ENCODE data around the gene CXCL14. TPM values are rescaled to one million over a fixed set of nuclear protein-coding genes. Genes with fewer than 3 reads are reported as not detected.
"Not testable (repeated sequence)": the region's sequence is repeated elsewhere in the genome, so short reads cannot be mapped to it uniquely, and the experiment has no call there.

Gene CXCL14
- total RNA-seq, 1 donor from 2014 or later = 42.4 TPM

DNA sequence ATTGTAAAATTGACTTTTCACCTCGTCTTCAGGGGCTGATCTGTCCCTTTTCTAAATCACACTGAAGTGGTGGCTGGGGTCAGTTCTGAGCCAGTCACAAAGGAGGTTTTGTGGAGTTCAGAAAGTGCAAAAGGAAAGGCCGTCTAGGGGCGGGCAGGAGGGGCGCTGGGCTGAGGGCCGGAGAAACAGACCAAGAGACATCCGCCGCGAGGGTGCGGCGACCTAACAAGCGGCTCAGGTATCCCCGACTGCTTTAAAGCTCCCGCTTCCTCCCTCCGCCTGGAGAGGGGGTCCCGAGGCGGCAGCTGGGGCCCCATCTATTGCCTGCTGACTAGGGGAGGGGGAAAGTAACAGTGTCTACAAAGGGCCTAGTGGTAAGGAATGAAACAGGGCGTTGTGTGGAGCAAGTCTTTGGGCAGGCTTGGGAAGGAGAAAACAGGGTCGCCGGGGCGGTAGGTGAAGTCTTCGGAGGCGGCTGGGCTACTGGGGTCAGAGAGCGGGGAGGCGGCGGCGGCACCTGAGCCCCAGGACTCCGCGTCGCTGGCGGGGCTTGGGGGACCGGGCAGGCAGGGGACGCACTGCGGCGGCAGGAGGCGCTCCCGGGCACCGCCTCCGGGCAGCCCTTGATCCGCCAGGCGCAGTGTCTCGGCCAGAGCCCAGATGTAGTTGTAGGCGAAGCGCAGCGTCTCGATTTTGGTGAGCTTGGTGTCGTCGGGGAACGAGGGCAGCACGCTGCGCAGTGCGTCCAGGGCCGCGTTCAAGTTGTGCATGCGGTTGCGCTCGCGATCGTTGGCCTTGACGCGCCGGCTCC lies 44.0 kb downstream of the CXCL14 start:
- no peaks in the 10 kb centered on the region for H3K36me3 ChIP-seq
- H3K9me3 ChIP-seq = no peaks in the 10 kb centered on the region
- no peaks in the 10 kb centered on the region for H3K4me1 ChIP-seq
- intact Hi-C loops (cut with DNase I) = no loop called here
- peaks cover 95% of the 10 kb centered on the region for H3K27me3 ChIP-seq (ENCODE audit: low read depth)
- DNase-seq (no peak), ATAC-seq (peak in 1 of 2 donors; percentile 19)
- peak overlapping the region; percentile 2 for H3K4me3 ChIP-seq
- TF ChIP-seq, protein P1, sequence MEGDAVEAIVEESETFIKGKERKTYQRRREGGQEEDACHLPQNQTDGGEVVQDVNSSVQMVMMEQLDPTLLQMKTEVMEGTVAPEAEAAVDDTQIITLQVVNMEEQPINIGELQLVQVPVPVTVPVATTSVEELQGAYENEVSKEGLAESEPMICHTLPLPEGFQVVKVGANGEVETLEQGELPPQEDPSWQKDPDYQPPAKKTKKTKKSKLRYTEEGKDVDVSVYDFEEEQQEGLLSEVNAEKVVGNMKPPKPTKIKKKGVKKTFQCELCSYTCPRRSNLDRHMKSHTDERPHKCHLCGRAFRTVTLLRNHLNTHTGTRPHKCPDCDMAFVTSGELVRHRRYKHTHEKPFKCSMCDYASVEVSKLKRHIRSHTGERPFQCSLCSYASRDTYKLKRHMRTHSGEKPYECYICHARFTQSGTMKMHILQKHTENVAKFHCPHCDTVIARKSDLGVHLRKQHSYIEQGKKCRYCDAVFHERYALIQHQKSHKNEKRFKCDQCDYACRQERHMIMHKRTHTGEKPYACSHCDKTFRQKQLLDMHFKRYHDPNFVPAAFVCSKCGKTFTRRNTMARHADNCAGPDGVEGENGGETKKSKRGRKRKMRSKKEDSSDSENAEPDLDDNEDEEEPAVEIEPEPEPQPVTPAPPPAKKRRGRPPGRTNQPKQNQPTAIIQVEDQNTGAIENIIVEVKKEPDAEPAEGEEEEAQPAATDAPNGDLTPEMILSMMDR (IDR thresholded peaks at IDR 0.05) = peak; percentile 22
- no peak overlapping the region for H3K27ac ChIP-seq

DNA sequence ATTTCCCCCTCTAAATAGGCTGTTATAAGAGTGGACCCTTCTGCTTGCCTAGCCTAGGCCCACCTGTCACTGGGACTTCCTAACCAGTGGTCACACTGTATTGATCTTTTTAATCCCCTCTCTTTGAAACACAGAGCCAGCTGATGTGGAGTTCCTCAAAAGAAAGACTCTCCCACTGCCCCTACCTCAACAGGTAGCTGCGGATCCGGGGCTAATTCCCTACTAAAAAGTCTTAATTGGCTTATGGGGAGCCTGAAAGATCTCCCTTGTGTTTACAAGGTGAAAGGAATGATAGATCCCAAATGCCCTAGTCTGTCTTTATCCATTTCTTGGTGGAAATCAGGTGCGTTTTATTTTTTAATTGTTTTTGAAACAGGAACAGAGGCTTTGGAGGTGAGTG lies 45.0 kb downstream of the CXCL14 start:
- intact Hi-C loops (cut with DNase I) = no loop called here
- peaks cover 84% of the 10 kb centered on the region for H3K27me3 ChIP-seq (ENCODE audit: low read depth)
- H3K36me3 ChIP-seq = no peaks in the 10 kb centered on the region
- ATAC-seq (no peak), DNase-seq (no peak)
- TF ChIP-seq, protein P1 (IDR thresholded peaks at IDR 0.05) = no peak
- no peak overlapping the region for H3K4me3 ChIP-seq
- H3K4me1 ChIP-seq = no peaks in the 10 kb centered on the region
- H3K27ac ChIP-seq = no peak overlapping the region
- no peaks in the 10 kb centered on the region for H3K9me3 ChIP-seq

DNA sequence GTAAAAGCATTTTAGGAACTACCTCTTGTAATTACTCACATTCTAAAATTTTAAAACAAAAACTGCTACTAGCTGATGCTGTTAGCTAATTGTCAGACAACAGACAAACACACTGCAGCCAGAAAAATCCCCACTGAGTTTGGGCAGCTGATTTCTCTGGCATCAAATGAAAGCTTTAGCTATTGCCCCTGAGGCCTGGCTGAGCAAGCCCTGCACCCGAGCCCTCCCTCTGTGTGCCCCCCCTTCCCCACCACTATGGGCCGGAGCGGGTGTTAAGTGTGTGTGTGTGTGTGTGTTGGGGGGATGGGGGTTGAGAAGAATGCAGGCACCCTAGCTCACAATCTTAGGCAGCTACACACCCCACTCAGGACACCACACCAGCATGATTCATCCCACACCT lies 45.5 kb downstream of the CXCL14 start:
- peaks cover 83% of the 10 kb centered on the region for H3K27me3 ChIP-seq (ENCODE audit: low read depth)
- H3K4me3 ChIP-seq = no peak overlapping the region
- H3K9me3 ChIP-seq = no peaks in the 10 kb centered on the region
- ATAC-seq (no peak), DNase-seq (no peak)
- H3K36me3 ChIP-seq = no peaks in the 10 kb centered on the region
- no peaks in the 10 kb centered on the region for H3K4me1 ChIP-seq
- intact Hi-C loops (cut with DNase I) = no loop called here
- TF ChIP-seq, protein P1 (IDR thresholded peaks at IDR 0.05) = no peak
- H3K27ac ChIP-seq = no peak overlapping the region

DNA sequence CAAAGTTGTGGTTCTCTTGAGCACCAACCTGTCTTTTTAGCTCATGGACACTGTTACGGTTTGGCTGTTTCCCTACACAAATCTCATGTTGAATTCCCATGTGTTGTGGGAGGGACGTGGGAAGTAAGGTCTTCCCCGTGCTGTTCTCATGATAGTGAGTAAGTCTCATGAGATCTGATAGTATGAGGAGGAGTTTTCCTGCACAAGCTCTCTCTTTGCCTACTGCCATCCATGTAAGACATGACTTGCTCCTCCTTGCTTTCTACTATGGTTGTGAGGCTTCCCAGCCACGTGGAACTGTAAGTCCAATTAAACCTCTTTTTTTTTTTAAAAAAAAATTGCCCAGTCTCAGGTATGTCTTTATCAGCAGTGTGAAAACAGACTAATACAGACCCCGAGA lies 49.2 kb downstream of the CXCL14 start:
- H3K27ac ChIP-seq; intact Hi-C loops (cut with DNase I); H3K4me1 ChIP-seq; H3K4me3 ChIP-seq; DNase-seq; ATAC-seq; H3K9me3 ChIP-seq; H3K36me3 ChIP-seq: not testable (repeated sequence)
- H3K27me3 ChIP-seq (ENCODE audit: low read depth) = peaks cover 59% of the 10 kb centered on the region

DNA sequence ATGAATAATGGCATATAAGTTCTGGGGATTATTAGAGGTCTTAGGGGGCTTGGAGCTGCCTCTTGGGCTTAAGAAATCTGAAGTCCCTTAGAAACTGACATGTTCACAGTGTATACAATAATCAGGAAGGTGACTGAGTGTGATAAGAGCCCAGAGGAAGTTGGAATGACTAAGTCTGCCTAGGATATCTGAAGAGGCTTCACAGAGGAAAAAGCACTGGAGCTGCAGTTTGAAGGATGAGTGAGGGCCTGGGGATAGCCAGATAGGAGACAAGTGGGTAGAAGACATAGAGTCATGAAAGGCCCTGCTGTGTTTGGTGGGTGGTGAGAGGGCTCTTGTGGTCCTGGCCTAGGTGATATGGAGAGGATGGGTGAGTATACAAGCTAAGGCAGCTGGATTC lies 51.9 kb downstream of the CXCL14 start:
- intact Hi-C loops (cut with DNase I) = no loop called here
- ATAC-seq (no peak), DNase-seq (no peak)
- no peak overlapping the region for H3K4me3 ChIP-seq
- TF ChIP-seq, protein P1 (IDR thresholded peaks at IDR 0.05) = no peak
- no peaks in the 10 kb centered on the region for H3K4me1 ChIP-seq
- no peaks in the 10 kb centered on the region for H3K36me3 ChIP-seq
- H3K27me3 ChIP-seq (ENCODE audit: low read depth) = peaks cover 32% of the 10 kb centered on the region
- no peak overlapping the region for H3K27ac ChIP-seq
- H3K9me3 ChIP-seq = no peaks in the 10 kb centered on the region

DNA sequence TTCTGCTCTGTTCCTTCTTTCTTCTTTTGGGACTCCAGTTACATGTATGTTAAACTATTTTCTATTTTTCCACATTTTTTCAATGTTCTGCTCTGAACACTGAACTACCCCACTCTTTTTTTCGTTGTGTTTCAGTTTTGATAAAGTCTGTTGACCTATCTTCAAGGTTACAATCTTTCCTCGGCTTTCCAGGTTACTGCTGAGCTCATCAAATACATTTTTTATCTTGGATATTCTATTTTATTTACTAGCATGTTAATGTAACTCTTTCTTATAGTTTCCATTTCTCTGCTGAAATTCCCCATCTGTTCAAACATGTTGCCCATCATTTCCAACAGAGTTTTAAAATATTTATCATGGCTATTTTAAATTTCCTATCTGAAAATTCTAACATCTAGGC lies 56.8 kb downstream of the CXCL14 start:
- DNase-seq (no peak), ATAC-seq (no peak)
- Histone ChIP-seq H3K36me3 (no peaks in the 10 kb centered on the region), H3K9me3 (no peaks in the 10 kb centered on the region), H3K4me3 (no peak overlapping the region), H3K27me3 (ENCODE audit: low read depth) (peaks cover 8% of the 10 kb centered on the region), H3K4me1 (no peaks in the 10 kb centered on the region), H3K27ac (no peak overlapping the region)
- TF ChIP-seq, protein P1 (IDR thresholded peaks at IDR 0.05) = no peak
- intact Hi-C loops (cut with DNase I) = no loop called here
